GM20431 (cell line): ENCODE results near the gene MCU.
"Not testable (repeated sequence)": the region's sequence is repeated elsewhere in the genome, so short reads cannot be mapped to it uniquely, and the experiment has no call there.

ENCODE experiments used
- in situ Hi-C: fragments of 300-500 bp; cut with MseI, MboI; formaldehyde crosslinking; loops from one replicate; pipeline ENCODE4 v1.15.0; 2020; ENCODE audit warnings: low sequenced_read_pairs; ENCODE audit not compliant: unreplicated experiment

Gene MCU

DNA sequence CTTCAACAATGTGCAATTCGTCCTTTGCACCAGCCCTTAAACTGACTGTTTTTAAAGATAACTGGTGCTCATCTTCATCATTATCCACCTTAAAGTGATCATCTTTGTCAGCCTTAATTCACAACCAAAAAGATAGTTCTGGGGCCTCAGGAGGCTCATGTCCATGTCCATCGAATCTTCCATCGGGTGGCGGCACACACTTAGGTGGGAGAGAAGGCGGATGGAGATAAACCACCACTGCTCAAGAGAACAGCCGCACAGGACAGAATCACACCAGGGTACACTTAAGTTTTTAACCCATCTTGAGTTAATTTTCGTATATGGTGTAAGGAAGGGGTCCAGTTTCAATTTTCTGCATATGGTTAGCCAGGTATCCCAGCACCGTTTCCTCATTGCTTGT, 226.4 kb downstream of the MCU start:
- in situ Hi-C loops: no loop called here

DNA sequence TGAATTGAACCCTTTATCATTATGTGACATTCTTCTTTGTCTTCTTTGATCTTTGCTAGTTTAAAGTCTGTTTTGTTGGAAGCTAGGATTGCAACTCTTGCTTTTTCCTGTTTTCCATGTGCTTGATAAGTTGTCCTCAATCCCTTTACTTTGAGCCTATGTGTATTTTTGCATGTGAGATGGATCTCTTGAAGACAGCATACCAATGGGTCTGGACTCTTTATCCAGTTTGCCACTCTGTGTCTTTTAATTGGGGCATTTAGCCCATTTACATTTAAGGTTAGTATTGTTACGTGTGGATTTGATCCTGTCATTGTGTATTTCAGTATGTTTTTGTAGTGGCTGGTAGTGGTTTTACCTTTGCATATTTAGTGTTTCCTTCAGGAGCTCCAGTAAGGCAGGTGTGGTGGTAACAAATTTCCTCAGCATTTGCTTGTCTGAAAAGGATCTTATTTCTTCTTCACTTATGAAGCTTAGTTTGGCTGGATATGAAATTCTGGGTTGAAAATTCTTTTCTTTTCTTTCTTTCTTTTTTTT, 229.3 kb downstream of the MCU start:
- in situ Hi-C loops: not testable (repeated sequence)

DNA sequence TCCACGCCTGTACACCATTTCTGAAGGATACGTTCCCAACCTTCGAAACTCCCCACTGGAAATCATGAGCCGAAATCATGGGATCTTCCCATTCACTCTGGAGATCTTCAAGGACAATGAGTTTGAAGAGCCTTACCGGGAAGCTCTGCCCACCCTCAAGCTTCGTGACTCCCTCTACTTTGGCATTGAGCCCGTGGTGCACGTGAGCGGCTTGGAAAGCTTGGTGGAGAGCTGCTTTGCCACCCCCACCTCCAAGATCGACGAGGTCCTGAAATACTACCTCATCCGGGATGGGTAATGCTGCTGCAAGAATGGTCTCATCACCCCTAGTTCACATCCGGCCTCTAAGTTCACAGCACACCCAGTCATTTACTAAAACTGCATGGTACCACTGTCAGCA, 232.4 kb downstream of the MCU start:
- in situ Hi-C loops: no loop called here

DNA sequence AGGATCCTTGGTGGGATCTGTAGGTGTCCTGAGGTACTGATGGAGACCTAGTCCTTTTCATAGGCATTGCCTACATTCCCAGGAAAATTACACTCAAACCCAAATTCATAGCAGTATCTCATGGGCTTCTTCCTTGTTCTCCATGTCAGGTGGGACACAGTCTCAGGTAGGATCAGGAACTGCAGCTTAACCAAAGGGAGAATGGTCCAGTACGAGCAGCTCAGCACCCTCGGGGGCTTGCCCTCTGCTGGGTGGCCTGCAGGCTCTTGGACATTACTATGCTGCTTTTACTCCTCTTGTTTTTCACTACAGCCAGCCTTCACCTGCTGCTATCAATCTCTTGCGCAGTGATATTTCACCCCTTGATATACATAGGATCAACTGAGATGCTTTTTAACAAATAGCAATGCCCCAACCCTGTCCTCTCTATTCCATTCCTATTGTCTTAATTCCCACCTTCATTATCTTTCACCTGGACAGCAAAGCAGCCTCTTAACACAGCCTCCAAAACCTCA, 234.1 kb downstream of the MCU start:
- in situ Hi-C loops: no loop called here

DNA sequence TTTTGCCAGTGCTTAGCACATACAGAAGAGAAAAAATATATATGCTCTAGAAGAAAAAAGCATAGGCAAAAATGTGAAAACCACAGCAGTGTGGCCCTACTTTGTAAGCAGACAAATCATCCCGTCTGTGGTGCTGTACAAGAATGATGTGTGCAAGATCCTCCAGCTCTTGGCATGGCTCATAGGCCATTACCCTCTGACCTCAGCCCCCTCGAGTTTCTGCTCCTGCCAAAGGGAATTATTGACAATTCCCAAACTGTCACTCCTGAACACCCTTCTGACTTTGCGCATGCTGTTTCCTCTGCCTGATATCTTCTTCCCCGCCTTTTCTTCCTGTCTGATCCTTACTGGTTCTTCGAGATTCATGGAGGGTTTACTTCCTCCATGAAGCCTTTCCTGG, 235.5 kb downstream of the MCU start:
- in situ Hi-C loops: no loop called here

DNA sequence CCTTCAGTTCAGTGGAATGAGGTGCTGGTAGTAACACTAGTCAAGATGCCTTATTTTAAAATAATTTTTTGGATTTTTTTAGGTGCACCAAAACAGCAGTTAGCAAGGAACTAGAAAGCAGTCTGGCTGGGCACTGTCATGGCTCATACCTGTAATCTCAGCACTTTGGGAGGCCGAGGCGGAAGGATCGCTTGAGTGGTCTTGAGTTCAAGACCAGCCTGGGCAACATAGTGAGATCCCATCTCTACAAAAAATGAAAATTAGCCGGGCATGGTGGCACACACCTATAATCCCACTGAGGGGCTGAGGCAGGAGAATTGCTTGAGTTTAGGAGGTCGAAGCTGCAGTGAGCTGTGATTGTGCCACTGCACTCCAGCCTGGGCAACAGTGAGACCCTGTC, 236.9 kb downstream of the MCU start:
- in situ Hi-C loops: no loop called here

DNA sequence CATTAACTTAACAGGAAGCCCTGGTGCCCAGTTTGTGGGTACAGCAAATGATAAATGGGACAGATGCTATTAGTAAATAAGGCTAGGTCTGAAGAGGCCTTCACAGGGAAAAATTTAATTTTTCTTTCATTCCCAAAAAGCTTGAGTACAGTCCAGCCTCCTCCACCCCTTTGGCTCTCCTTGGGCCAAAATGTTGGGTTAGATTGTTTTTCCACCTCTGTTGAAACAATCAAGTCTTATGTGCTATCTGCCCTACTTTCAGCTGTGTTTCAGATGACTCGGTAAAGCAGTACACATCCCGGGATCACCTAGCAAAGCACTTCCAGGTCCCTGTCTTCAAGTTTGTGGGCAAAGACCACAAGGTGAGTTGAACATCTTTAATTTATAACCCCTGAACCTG, 238.3 kb downstream of the MCU start:
- in situ Hi-C loops: no loop called here

DNA sequence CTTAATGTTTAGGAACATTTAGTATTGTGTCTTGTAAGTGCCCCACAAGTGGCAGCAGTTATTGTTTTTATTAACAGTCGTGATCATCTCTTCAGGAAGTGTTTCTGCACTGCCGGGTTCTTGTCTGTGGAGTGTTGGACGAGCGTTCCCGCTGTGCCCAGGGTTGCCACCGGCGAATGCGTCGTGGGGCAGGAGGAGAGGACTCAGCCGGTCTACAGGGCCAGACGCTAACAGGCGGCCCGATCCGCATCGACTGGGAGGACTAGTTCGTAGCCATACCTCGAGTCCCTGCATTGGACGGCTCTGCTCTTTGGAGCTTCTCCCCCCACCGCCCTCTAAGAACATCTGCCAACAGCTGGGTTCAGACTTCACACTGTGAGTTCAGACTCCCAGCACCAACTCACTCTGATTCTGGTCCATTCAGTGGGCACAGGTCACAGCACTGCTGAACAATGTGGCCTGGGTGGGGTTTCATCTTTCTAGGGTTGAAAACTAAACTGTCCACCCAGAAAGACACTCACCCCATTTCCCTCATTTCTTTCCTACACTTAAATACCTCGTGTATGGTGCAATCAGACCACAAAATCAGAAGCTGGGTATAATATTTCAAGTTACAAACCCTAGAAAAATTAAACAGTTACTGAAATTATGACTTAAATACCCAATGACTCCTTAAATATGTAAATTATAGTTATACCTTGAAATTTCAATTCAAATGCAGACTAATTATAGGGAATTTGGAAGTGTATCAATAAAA, 240.5 kb downstream of the MCU start:
- in situ Hi-C loops: no loop called here

DNA sequence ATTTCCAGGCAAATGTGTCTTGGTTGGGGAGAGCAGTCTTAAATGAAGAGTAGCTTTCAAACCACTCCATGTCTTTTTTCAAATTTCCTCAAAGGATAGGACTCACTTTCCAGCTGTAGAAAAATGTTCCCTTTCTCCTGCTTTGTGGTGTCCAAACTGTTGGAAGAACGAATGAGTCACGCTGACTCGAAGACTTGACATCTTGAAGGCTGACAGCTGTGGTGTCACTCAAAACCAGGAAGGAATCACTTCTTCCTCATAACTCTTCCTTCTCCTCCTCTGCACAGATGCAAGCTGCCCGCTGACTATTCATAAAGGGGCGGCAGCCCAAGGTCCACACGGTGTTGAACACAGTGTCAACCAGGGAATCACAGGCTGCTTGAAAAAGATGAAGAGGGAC, 243.4 kb downstream of the MCU start:
- in situ Hi-C loops: no loop called here
